Stimulated activated naive CD4-positive, alpha-beta T cell treated with Interleukin-2 at 50 U/mL for 16 hours (primary cell): ENCODE data around the gene FRK.

Experiments used
- DNase-seq: peaks from one replicate; lab custom pipeline; 2025; lab: John Stamatoyannopoulos, UW

FRK gene

GRCh38 chr6:116034327-116034726 lies 26.4 kb downstream of the FRK start:
- no peak for DNase-seq

GRCh38 chr6:116033687-116034303 lies 26.9 kb downstream of the FRK start:
- DNase-seq, result no peak

GRCh38 chr6:116030770-116031169 lies 29.9 kb downstream of the FRK start:
- no peak for DNase-seq

GRCh38 chr6:116029535-116029934 lies 31.2 kb downstream of the FRK start:
- no peak for DNase-seq

- no peak for DNase-seq
Observed at GRCh38 chr6:116028233-116028632, 32.5 kb downstream of the FRK start.

GRCh38 chr6:116027801-116028200 lies 32.9 kb downstream of the FRK start:
- DNase-seq, result no peak

GRCh38 chr6:116025405-116025804 lies 35.3 kb downstream of the FRK start:
- no peak for DNase-seq

- no peak for DNase-seq
Observed at GRCh38 chr6:116022841-116023445, 37.7 kb downstream of the FRK start.

- no peak for DNase-seq
Observed at GRCh38 chr6:116020738-116021137, 40.0 kb downstream of the FRK start.

- DNase-seq, result no peak
Observed at GRCh38 chr6:116019428-116019827, 41.3 kb downstream of the FRK start.

GRCh38 chr6:116018976-116019375 lies 41.7 kb downstream of the FRK start:
- no peak for DNase-seq

- no peak for DNase-seq
Observed at GRCh38 chr6:116017546-116018295, 43.0 kb downstream of the FRK start.

- no peak for DNase-seq
Observed at GRCh38 chr6:116016846-116017545, 43.7 kb downstream of the FRK start.

- DNase-seq, result no peak
Observed at GRCh38 chr6:116015983-116016382, 44.7 kb downstream of the FRK start.

- DNase-seq, result no peak
Observed at GRCh38 chr6:116015561-116015960, 45.1 kb downstream of the FRK start.

GRCh38 chr6:116012951-116013350 lies 47.7 kb downstream of the FRK start:
- DNase-seq, result no peak

- DNase-seq, result no peak
Observed at GRCh38 chr6:116012471-116012949, 48.2 kb downstream of the FRK start.

GRCh38 chr6:116011520-116011919 lies 49.2 kb downstream of the FRK start:
- DNase-seq, result peak; percentile 11

GRCh38 chr6:116010790-116011401 lies 49.8 kb downstream of the FRK start:
- peak; percentile 20 for DNase-seq

GRCh38 chr6:116010386-116010785 lies 50.3 kb downstream of the FRK start:
- DNase-seq, result no peak

- DNase-seq, result no peak
Observed at GRCh38 chr6:116008470-116009243, 52.0 kb downstream of the FRK start.
